ENCODE data around the gene GFOD1. TPM values are rescaled to one million over a fixed set of nuclear protein-coding genes. Genes with fewer than 3 reads are reported as not detected.

The GFOD1 gene
- total and polyA plus RNA-seq, 2 of the 4 experiments (the other 2 are of a cell fraction) = 1.8 to 3.4 TPM

DNA sequence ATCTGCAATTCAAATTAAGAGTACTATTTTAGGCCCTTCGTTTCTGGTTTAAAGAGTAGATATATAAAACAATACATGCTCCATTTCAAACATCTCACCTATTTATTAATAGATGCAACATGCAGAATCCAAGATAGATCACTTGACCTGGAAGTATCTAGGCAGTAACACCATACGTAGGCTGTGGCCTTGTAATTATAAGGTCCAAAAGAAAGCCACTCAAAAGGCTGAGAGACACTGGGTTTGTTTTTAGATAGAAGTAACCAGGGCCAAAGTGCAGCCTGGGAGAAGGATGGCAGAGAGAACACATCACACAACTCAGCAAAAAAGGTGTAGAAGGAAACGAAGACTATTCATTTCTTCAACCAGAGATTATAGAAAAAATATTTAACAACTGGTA lies 8.4 kb upstream of the GFOD1 start:
- H3K9ac ChIP-seq (ENCODE audit: low read depth, low read length) = no peak overlapping the region
- TF ChIP-seq MXI1 (IDR thresholded peaks at IDR 0.05; ENCODE audit: borderline replicate concordance, low read depth, low read length) (no peak), CEBPB (IDR thresholded peaks at IDR 0.05; ENCODE audit: low read depth, low read length) (no peak), RAD21 (IDR thresholded peaks at IDR 0.05; ENCODE audit: low read length) (no peak)
- no peak overlapping the region for H4K8ac ChIP-seq (ENCODE audit: low read depth in 2 of 2, low read length in 2 of 2)
- BruUV-seq (replicated peaks) = no TSS peak
- in situ Hi-C loops (cut with MboI; ENCODE audit: low sequenced_read_pairs) = no loop called here
- ChIA-PET CTCF (interaction anchor here (0.6 kb wide), 1 partner anchor 133 kb away, joined by 4 read pairs; no protein-coding TSS in a partner anchor), POLR2A (ENCODE audit: unreplicated experiment) (no interaction called here)
- peaks cover 4% of the 10 kb centered on the region for H3K4me1 ChIP-seq (ENCODE audit: control insufficient read depth, insufficient read depth, low read length)
- H3K4me2 ChIP-seq (ENCODE audit: low read depth, low read length) = no peak overlapping the region
- no peak overlapping the region for H2AK9ac ChIP-seq (replicated peaks; ENCODE audit: low read depth, low read length, poor library complexity)
- H3K27ac ChIP-seq (ENCODE audit: insufficient read depth, low read length) = no peak overlapping the region
- H2BK5ac ChIP-seq (ENCODE audit: low read depth, low read length, poor library complexity, severe bottlenecking) = no peak overlapping the region
- H3K56ac ChIP-seq (ENCODE audit: extremely low read depth, insufficient read depth, low read length) = no peak overlapping the region
- H2BK15ac ChIP-seq (ENCODE audit: low read depth, low read length) = no peak overlapping the region
- ATAC-seq (ENCODE audit: low read depth) (no peak), DNase-seq (no peak)
- H3K4me3 ChIP-seq (ENCODE audit: insufficient read depth, low read depth, low read length) = no peak overlapping the region
- H3K18ac ChIP-seq (ENCODE audit: low read depth, low read length) = no peak overlapping the region
- peaks cover 7% of the 10 kb centered on the region; the same call in 1 of the 2 replicates for H3K9me1 ChIP-seq (ENCODE audit: insufficient read depth, low read length)
- no peaks in the 10 kb centered on the region for H4K20me1 ChIP-seq (ENCODE audit: insufficient read depth, low read length)
- H2AK5ac ChIP-seq (ENCODE audit: low read depth, low read length) = no peak overlapping the region
- no peak overlapping the region for H2AFZ ChIP-seq (replicated peaks; ENCODE audit: low read length, poor library complexity)
- dilution Hi-C loops (cut with HindIII; ENCODE audit: low sequenced_read_pairs, unreplicated experiment) = no loop called here
- H2BK20ac ChIP-seq (ENCODE audit: low read depth, low read length) = no peak overlapping the region
- H4K91ac ChIP-seq (ENCODE audit: insufficient read depth, low read depth, low read length) = no peak overlapping the region
- H2BK120ac ChIP-seq (ENCODE audit: low read depth, low read length) = no peak overlapping the region
- intact Hi-C loops (cut with micrococcal nuclease) = no loop called here
- H3K23ac ChIP-seq (ENCODE audit: low read depth, low read length) = no peak overlapping the region
- H3K27me3 ChIP-seq (ENCODE audit: control insufficient read depth, insufficient read depth, low read length) = no peaks in the 10 kb centered on the region
- H4K5ac ChIP-seq (ENCODE audit: low read depth, low read length) = no peak overlapping the region
- no CpG with 5 or more reads among the region's 3 CpGs for WGBS, 2 experiments (ENCODE audit: extremely low coverage in 2 of 2, insufficient read length in 1 of 2)
- no peak overlapping the region for H3K4ac ChIP-seq (ENCODE audit: low read depth, low read length)
- no peaks in the 10 kb centered on the region for H3K9me3 ChIP-seq (ENCODE audit: control insufficient read depth, insufficient read depth, low read length)
- no peaks in the 10 kb centered on the region for H3K79me1 ChIP-seq (ENCODE audit: low read depth in 1 of 2, low read length in 2 of 2)
- no peaks in the 10 kb centered on the region for H3K36me3 ChIP-seq (ENCODE audit: control insufficient read depth, insufficient read depth, low read length)
- H3K14ac ChIP-seq (replicated peaks; ENCODE audit: low read depth, low read length) = no peak overlapping the region
